ENCODE measurements around the gene LAG3.

GRCh38 chr12:6778574-6779550 is 6.5 kb downstream of the LAG3 start:
- TF ChIP-seq POLR2AphosphoS5 (IDR thresholded peaks at IDR 0.05; ENCODE audit: low read depth, low read length), result peak; percentile 46
- TF ChIP-seq TAF1 (IDR thresholded peaks at IDR 0.05; ENCODE audit: borderline replicate concordance, insufficient read depth, low read length), result peak; percentile 66; the same call in 1 of the 2 replicates
